BE2C (cell line): ENCODE results near the gene BEGAIN.
A peak's percentile ranks its signal among the peaks of the same experiment; 100 is the strongest.

ENCODE experiments used
- DNase-seq: peaks from one replicate; pipeline ENCODE4 v3.0.0-alpha.2; 2020
- H3K27me3 ChIP-seq: fragments of 250-450 bp; sonication (Bioruptor Pico); 2 replicates; pipeline ENCODE4 v1.5.1; 2020; ENCODE audit warnings: mild to moderate bottlenecking
- H3K36me3 ChIP-seq: fragments of 250-450 bp; sonication (Bioruptor Pico); 2 replicates; pipeline ENCODE4 v1.5.1; 2020; ENCODE audit warnings: mild to moderate bottlenecking
- H3K4me1 ChIP-seq: fragments of 250-450 bp; sonication (Bioruptor Pico); 2 replicates; pipeline ENCODE4 v1.5.1; 2020
- H3K4me3 ChIP-seq: 2 replicates; pipeline ENCODE4 v1.5.1; 2011; ENCODE audit warnings: low read depth, low read length
- H3K9me3 ChIP-seq: fragments of 250-450 bp; sonication (Bioruptor Pico); 2 replicates; pipeline ENCODE4 v1.5.1; 2020
- TF ChIP-seq, protein P1 (sequence below): IDR thresholded peaks from 2 replicates; pipeline ENCODE4 v1.5.1; 2012; ENCODE audit warnings: mild to moderate bottlenecking, low read depth, low read length

The BEGAIN gene

DNA sequence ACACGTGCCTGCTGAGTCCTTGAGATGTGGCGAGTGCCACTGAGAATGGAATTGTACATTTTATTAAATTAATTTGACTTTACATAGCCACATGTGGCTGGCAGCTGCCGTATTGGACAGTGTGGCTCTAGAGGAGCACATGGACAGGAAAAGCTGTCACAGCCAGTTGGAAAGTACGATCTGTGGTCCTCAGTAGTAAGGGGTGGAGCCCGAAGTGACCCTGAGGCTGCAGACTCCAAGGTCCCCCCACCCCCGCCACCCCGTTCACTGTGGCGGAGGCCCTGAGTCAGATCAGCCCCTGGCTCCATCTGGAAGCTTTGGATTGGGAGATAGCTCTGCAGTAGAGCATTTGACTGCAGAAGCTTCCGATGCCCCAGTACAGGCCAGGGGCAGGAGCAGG, 25.8 kb upstream of the BEGAIN start:
- Histone ChIP-seq H3K4me1 (peaks cover 9% of the 10 kb centered on the region), H3K9me3 (no peaks in the 10 kb centered on the region), H3K27me3 (no peaks in the 10 kb centered on the region), H3K36me3 (no peaks in the 10 kb centered on the region), H3K4me3 (no peak overlapping the region)
- TF ChIP-seq, protein P1, sequence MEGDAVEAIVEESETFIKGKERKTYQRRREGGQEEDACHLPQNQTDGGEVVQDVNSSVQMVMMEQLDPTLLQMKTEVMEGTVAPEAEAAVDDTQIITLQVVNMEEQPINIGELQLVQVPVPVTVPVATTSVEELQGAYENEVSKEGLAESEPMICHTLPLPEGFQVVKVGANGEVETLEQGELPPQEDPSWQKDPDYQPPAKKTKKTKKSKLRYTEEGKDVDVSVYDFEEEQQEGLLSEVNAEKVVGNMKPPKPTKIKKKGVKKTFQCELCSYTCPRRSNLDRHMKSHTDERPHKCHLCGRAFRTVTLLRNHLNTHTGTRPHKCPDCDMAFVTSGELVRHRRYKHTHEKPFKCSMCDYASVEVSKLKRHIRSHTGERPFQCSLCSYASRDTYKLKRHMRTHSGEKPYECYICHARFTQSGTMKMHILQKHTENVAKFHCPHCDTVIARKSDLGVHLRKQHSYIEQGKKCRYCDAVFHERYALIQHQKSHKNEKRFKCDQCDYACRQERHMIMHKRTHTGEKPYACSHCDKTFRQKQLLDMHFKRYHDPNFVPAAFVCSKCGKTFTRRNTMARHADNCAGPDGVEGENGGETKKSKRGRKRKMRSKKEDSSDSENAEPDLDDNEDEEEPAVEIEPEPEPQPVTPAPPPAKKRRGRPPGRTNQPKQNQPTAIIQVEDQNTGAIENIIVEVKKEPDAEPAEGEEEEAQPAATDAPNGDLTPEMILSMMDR = no peak
- DNase-seq = peak; percentile 56

DNA sequence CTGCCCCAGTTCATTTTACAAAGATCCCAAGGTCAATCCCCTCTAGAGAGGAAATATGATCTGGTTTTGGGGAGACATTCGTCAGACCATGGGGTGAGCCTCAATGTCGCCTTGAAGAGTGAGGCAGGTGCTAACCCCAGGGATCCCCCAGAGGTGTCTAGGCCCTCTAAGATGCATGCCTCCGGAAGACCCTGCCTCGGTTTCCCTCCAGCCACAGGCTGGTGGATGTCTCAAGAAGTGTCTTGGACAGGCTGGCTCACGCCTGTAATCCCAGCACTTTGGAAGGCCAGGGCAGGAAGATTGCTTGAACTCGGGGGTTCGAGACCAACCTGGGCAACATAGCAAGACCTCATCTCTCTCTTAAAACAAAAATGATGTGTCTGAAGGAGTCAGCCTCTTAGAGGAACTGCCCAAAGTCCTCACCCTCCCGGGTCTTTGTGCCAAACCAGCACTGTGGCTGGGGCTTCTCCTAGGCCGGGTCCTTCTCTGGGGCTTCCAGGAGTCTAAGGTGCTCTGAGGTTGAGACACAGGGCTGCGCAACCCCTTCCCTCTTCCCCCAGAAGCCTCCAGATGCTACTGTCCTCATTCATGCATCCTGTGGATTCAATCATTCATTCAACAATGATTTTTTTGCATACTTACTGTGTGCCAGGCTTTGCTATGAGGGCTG, 24.7 kb upstream of the BEGAIN start:
- TF ChIP-seq, protein P1 = no peak
- DNase-seq = no peak
- no peak overlapping the region for H3K4me3 ChIP-seq
- no peaks in the 10 kb centered on the region for H3K27me3 ChIP-seq
- H3K9me3 ChIP-seq = no peaks in the 10 kb centered on the region
- H3K36me3 ChIP-seq = no peaks in the 10 kb centered on the region
- H3K4me1 ChIP-seq = peaks cover 3% of the 10 kb centered on the region

DNA sequence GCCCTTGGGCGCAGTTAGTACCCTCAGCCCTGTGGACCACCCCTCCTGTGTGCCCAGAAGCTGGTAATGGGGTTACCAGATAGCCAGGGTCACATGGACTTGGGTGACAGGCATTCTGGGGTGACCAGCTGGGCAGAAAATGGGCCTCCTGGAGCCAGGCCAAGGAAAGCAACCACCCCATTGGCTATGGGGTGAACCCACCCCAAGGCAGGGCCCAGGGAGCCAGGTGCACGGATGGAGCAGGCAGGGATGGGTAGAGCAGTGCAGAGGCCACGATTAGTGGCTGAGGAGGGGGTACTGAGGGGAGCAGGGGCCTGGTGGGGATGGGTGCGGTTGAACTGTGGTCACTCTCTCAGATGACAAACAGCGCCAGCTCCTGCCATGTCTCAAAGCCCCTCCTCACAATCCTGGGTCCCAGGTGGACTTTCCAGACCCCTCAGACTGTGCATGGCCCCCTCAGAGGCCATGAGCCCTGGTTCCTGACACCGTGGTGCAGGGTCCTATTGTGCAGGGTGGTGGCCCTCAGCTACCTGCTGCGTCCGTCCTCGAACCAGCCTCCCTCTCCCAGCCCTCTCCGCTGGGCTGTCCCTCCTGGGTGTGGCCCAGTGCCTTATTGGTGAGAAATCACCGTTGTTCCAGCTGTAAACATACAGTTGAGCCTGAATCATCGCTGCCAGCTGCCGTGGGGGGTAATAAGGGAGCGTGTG, 23.4 kb upstream of the BEGAIN start:
- TF ChIP-seq, protein P1 = no peak
- no peaks in the 10 kb centered on the region for H3K27me3 ChIP-seq
- H3K4me1 ChIP-seq = 0 out of 2 replicates have a peak, but pooled peaks cover 2% of the 10 kb centered on the region
- no peaks in the 10 kb centered on the region for H3K9me3 ChIP-seq
- no peak overlapping the region for H3K4me3 ChIP-seq
- no peak for DNase-seq
- no peaks in the 10 kb centered on the region for H3K36me3 ChIP-seq

DNA sequence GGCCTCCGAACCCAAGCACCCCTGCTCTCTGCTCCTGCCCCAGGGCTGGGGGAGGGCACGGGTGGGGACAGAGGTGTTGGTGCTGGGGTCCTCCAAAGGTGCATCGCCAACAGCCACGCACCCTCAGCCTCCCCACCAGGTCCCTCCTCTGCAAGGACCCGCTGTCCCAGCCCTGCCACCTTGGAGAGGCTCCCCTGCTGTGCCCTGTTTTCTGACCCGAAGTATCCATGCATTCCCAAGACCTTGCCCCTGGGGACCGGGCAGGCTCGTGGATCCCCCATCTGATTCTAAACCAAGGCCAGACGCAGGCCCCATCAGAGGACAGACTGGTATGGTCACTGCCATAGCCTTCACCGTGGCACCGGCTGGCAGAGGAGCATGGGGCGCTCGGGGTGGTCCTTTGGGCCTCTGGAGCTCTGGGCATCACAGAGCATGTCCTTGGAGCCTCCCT, 22.7 kb upstream of the BEGAIN start:
- DNase-seq = no peak
- 0 out of 2 replicates have a peak, but pooled peaks cover 2% of the 10 kb centered on the region for H3K4me1 ChIP-seq
- H3K9me3 ChIP-seq = no peaks in the 10 kb centered on the region
- H3K36me3 ChIP-seq = no peaks in the 10 kb centered on the region
- TF ChIP-seq, protein P1 = no peak
- no peak overlapping the region for H3K4me3 ChIP-seq
- no peaks in the 10 kb centered on the region for H3K27me3 ChIP-seq

DNA sequence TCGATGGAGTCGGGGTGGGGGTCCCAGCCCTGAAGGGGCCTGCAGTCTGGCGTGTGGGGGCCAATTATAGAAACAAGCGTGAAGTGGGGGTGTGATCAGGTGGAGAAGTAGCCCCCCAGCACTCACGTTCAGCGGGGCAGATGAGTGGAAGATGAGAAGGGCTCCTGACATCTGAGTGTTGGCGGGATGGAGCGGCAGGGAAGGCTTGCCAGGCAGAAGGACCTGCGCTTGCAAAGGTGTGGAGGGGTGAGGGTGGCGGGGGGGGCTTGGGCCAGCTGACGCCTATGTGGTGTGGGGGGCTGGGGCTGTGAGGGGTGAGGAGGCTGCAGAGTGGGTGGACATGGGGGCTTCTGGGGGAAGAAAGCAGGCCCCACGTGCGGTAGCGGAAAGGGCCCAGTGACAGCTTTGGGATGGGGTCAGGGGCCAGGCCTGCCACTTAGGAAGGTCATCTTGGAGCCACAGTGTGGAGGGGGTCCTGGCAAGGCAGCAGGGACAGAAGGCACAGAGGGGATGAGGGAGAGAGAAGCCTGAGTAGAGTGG, 22.2 kb upstream of the BEGAIN start:
- DNase-seq = no peak
- Histone ChIP-seq H3K9me3 (no peaks in the 10 kb centered on the region), H3K27me3 (no peaks in the 10 kb centered on the region), H3K4me3 (no peak overlapping the region), H3K36me3 (no peaks in the 10 kb centered on the region), H3K4me1 (0 out of 2 replicates have a peak, but pooled peaks cover 2% of the 10 kb centered on the region)
- TF ChIP-seq, protein P1 = no peak
